HG03025 (cell line): ENCODE results near the gene PTPRD.

ENCODE experiments used
- ATAC-seq: cut with Tn5 transposase; IDR thresholded peaks from one replicate; pipeline ENCODE4 v1.9.1; 2021; ENCODE audit warnings: mild to moderate bottlenecking, moderate library complexity; ENCODE audit not compliant: unreplicated experiment, low FRiP score

Gene PTPRD

GRCh38 chr9:8895861-8896224 lies 1717.0 kb downstream of the PTPRD start:
- ATAC-seq, result no peak

GRCh38 chr9:8895106-8895860 lies 1717.5 kb downstream of the PTPRD start:
- ATAC-seq, result no peak

- ATAC-seq, result no peak
Observed at GRCh38 chr9:8890695-8891094, 1722.1 kb downstream of the PTPRD start.

- ATAC-seq, result no peak
Observed at GRCh38 chr9:8889100-8889499, 1723.7 kb downstream of the PTPRD start.

- ATAC-seq, result no peak
Observed at GRCh38 chr9:8888591-8888990, 1724.2 kb downstream of the PTPRD start.

GRCh38 chr9:8887369-8887768 lies 1725.4 kb downstream of the PTPRD start:
- ATAC-seq, result no peak

GRCh38 chr9:8883321-8883720 lies 1729.5 kb downstream of the PTPRD start:
- no peak for ATAC-seq

- ATAC-seq, result no peak
Observed at GRCh38 chr9:8880060-8880459, 1732.7 kb downstream of the PTPRD start.

- ATAC-seq, result no peak
Observed at GRCh38 chr9:8879284-8879683, 1733.5 kb downstream of the PTPRD start.

- ATAC-seq, result no peak
Observed at GRCh38 chr9:8877753-8878494, 1734.9 kb downstream of the PTPRD start.

- ATAC-seq, result no peak
Observed at GRCh38 chr9:8876303-8876702, 1736.5 kb downstream of the PTPRD start.

- ATAC-seq, result no peak
Observed at GRCh38 chr9:8874482-8874881, 1738.3 kb downstream of the PTPRD start.

- no peak for ATAC-seq
Observed at GRCh38 chr9:8872802-8873201, 1740.0 kb downstream of the PTPRD start.

- no peak for ATAC-seq
Observed at GRCh38 chr9:8871796-8872445, 1740.9 kb downstream of the PTPRD start.

GRCh38 chr9:8871396-8871795 lies 1741.4 kb downstream of the PTPRD start:
- ATAC-seq, result no peak

GRCh38 chr9:8869812-8870211 lies 1743.0 kb downstream of the PTPRD start:
- no peak for ATAC-seq

GRCh38 chr9:8868632-8869031 lies 1744.2 kb downstream of the PTPRD start:
- ATAC-seq, result no peak

GRCh38 chr9:8867148-8867547 lies 1745.7 kb downstream of the PTPRD start:
- ATAC-seq, result no peak

- no peak for ATAC-seq
Observed at GRCh38 chr9:8864545-8864896, 1748.3 kb downstream of the PTPRD start.

- no peak for ATAC-seq
Observed at GRCh38 chr9:8863886-8864544, 1748.8 kb downstream of the PTPRD start.

- no peak for ATAC-seq
Observed at GRCh38 chr9:8863069-8863468, 1749.7 kb downstream of the PTPRD start.
